Omental fat pad (tissue), 4 donors: ENCODE data around the gene HERPUD1. TPM values are rescaled to one million over a fixed set of nuclear protein-coding genes. Genes with fewer than 3 reads are reported as not detected.

Experiments
- ATAC-seq: fragments of 150-250 bp; one replicate; pipeline ENCODE4 v1.9.1; 2016; ENCODE audit warnings: mild to moderate bottlenecking, moderate library complexity; ENCODE audit not compliant: low FRiP score
- DNase-seq: peaks from one replicate; pipeline ENCODE4 v3.0.0-alpha.2; 2019; ENCODE audit warnings: low spot score
- CTCF ChIP-seq, 3 donors: fragments of 450-650 bp; IDR thresholded peaks; one replicate each; pipeline ENCODE4 v1.5.1; 2016 to 2017; ENCODE audit warnings: antibody characterized with exemption in 3 of 3, mild to moderate bottlenecking in 3 of 3, moderate library complexity in 2 of 3
- total RNA-seq, 4 donors: library from RNA; depleted of rRNA; stranded (reverse); fragments of >200 nt; gene quantifications; one replicate each; pipeline ENCODE4 v1.1.0, GENCODE V29; 2016

The HERPUD1 gene
- total RNA-seq, 4 donors from 2014 or later, result 151 to 170 (median 162) TPM

GRCh38 chr16:56888806-56889205, 43.1 kb upstream of the HERPUD1 start:
- no peak for ATAC-seq
- DNase-seq, result no peak
- TF ChIP-seq CTCF (IDR thresholded peaks at IDR 0.05), result no peak

- no peak for ATAC-seq
- TF ChIP-seq CTCF (IDR thresholded peaks at IDR 0.05), result no peak
- no peak for DNase-seq
Measured at GRCh38 chr16:56889206-56889605, 42.7 kb upstream of the HERPUD1 start.

- no peak for ATAC-seq
- DNase-seq, result no peak
- TF ChIP-seq CTCF (IDR thresholded peaks at IDR 0.05), result no peak
Measured at GRCh38 chr16:56891685-56892084, 40.3 kb upstream of the HERPUD1 start.

GRCh38 chr16:56892705-56893104, 39.2 kb upstream of the HERPUD1 start:
- no peak for DNase-seq
- no peak for TF ChIP-seq CTCF (IDR thresholded peaks at IDR 0.05)
- ATAC-seq, result no peak

- DNase-seq (no peak), ATAC-seq (no peak)
- TF ChIP-seq CTCF (IDR thresholded peaks at IDR 0.05), result no peak
Measured at GRCh38 chr16:56894331-56894917, 37.5 kb upstream of the HERPUD1 start.

- TF ChIP-seq CTCF (IDR thresholded peaks at IDR 0.05), result no peak
- ATAC-seq, result no peak
- DNase-seq, result no peak
Measured at GRCh38 chr16:56895813-56896212, 36.1 kb upstream of the HERPUD1 start.

- no peak for DNase-seq
- TF ChIP-seq CTCF (IDR thresholded peaks at IDR 0.05), result no peak
- ATAC-seq, result no peak
Measured at GRCh38 chr16:56896244-56896643, 35.7 kb upstream of the HERPUD1 start.
